Measurements from ENCODE around the gene COASY.
"Not testable (repeated sequence)": the region's sequence is repeated elsewhere in the genome, so short reads cannot be mapped to it uniquely, and the experiment has no call there.

COASY gene

GRCh38 chr17:42531455-42532354 lies 30.2 kb upstream of the COASY start:
- DNase-seq: peak; percentile 58 to 60

GRCh38 chr17:42535155-42536047 lies 26.5 kb upstream of the COASY start:
- no peak for DNase-seq

- peak; percentile 85 to 92 for DNase-seq
Observed at GRCh38 chr17:42536048-42536371, 25.9 kb upstream of the COASY start, which contains the start of gene NAGLU. Gene NAGLU (plus strand): TSS chr17:42536241. CDS start chr17:42536273, 32 bp downstream.

GRCh38 chr17:42536372-42537155 lies 25.4 kb upstream of the COASY start:
- peak; percentile 76 to 86 for DNase-seq

- DNase-seq: no peak
Observed at GRCh38 chr17:42537156-42537805, 24.7 kb upstream of the COASY start.

GRCh38 chr17:42537826-42538451 lies 24.0 kb upstream of the COASY start:
- no peak for DNase-seq

DNA sequence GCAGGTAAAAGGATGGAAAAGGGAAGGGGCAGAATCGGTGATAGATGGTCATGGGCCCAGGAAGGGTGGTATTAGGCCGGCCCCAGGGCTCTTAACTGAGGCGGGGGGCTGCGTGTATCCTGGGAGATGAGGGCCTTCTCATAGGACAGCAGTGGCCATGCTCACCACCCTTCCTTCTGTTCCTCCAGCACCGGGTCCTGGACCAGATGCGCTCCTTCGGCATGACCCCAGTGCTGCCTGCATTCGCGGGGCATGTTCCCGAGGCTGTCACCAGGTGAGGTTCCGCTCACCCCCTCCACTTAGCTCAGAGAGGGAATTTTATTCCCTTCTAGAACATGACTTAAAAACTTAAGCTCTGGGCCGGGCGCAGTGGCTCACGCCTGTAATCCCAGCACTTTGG lies 23.5 kb upstream of the COASY start:
- DNase-seq: no peak

GRCh38 chr17:42540558-42540957 lies 21.4 kb upstream of the COASY start:
- not testable (repeated sequence) for DNase-seq

DNA sequence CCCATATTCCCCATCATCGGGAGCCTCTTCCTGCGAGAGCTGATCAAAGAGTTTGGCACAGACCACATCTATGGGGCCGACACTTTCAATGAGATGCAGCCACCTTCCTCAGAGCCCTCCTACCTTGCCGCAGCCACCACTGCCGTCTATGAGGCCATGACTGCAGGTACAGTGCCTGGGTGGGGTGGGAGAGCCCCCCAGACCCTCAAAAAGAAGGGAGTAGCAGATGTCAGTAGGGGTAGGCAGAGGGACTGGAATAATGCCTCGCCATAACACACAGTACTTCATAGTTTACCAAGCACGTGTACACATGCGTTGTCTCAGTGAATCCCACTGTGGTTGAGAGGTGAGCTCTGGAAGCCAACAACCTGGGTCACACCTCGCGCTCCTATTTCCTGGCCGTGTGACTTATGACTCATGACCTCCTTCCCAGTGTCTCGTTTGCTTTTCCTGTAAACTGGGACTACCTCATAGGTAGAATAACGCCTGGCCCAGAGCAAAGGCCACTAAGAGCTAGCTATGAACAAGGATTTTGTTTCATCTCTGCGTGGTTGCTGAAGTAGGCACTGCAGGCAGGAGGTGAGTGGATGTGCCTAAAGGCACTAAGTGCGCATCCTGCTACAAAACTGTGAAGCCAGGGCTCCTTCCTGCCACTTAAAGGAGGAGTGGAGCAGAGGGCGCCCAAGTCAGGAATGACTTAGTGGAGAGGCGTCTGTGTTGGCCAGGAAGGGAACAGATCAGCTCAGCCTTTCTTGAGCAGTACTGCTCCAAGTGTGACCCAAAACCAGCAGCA lies 20.7 kb upstream of the COASY start:
- no peak for DNase-seq

DNA sequence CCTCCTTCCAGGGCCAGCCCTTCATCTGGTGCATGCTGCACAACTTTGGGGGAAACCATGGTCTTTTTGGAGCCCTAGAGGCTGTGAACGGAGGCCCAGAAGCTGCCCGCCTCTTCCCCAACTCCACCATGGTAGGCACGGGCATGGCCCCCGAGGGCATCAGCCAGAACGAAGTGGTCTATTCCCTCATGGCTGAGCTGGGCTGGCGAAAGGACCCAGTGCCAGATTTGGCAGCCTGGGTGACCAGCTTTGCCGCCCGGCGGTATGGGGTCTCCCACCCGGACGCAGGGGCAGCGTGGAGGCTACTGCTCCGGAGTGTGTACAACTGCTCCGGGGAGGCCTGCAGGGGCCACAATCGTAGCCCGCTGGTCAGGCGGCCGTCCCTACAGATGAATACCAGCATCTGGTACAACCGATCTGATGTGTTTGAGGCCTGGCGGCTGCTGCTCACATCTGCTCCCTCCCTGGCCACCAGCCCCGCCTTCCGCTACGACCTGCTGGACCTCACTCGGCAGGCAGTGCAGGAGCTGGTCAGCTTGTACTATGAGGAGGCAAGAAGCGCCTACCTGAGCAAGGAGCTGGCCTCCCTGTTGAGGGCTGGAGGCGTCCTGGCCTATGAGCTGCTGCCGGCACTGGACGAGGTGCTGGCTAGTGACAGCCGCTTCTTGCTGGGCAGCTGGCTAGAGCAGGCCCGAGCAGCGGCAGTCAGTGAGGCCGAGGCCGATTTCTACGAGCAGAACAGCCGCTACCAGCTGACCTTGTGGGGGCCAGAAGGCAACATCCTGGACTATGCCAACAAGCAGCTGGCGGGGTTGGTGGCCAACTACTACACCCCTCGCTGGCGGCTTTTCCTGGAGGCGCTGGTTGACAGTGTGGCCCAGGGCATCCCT lies 18.5 kb upstream of the COASY start:
- no peak for DNase-seq

GRCh38 chr17:42544874-42545283 lies 17.1 kb upstream of the COASY start:
- no peak for DNase-seq

DNA sequence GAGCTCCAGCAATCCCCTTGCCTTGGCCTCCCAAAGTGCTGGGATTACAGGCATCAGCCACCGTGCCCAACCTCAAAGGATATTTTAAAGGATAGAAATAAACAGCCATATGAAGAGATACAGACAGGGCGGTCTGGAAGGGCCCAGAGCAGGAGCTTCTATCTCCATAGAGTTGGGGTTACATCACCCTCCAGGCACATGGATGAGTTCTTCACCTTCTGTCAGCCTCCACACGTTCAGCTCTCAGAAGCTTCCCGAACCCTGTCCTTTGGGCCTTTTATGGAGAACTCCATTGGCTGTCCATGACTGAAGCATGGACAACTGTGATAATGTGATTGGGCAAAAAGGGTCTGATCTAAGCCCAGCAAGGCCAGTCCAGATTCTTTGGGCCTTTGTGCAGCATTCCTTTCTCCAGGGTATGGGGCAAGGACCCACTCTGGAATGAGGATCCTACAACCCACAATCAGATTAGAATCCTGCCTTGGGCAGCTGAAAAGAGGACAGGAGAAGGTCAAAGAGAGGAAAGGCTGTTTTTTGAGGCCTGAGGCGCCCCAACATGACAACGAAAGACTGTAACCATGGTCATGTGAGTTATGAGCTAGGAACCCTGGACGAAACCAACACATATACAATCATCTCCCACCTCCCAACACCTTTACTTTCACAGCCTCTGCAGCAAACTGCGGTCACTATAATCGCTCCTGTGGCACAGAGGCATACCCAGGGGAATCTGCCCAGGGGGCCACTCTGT lies 16.0 kb upstream of the COASY start:
- not testable (repeated sequence) for DNase-seq

DNA sequence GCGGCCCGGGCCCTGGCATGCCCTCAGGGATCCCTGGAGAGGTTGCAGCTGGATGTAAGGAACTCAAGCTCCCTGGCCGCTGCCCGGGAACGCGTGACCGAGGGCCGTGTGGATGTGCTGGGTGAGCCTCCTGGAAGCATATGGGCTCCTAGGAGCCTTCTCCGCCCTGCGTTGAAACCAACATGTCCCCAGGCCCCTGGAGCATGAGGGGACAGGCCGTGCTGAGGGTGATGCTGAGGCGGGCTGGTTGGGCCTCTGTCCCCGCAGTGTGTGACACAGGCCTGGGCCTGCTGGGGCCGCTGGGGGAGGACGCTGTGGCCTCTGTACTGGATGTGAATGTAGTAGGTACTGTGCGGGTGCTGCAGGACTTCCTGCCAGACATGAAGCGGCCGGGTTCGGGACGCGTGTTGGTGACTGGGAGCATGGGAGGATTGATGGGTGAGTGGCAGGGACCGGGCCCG lies 14.9 kb upstream of the COASY start:
- no peak for DNase-seq

GRCh38 chr17:42547698-42548069 lies 14.3 kb upstream of the COASY start:
- no peak for DNase-seq

DNA sequence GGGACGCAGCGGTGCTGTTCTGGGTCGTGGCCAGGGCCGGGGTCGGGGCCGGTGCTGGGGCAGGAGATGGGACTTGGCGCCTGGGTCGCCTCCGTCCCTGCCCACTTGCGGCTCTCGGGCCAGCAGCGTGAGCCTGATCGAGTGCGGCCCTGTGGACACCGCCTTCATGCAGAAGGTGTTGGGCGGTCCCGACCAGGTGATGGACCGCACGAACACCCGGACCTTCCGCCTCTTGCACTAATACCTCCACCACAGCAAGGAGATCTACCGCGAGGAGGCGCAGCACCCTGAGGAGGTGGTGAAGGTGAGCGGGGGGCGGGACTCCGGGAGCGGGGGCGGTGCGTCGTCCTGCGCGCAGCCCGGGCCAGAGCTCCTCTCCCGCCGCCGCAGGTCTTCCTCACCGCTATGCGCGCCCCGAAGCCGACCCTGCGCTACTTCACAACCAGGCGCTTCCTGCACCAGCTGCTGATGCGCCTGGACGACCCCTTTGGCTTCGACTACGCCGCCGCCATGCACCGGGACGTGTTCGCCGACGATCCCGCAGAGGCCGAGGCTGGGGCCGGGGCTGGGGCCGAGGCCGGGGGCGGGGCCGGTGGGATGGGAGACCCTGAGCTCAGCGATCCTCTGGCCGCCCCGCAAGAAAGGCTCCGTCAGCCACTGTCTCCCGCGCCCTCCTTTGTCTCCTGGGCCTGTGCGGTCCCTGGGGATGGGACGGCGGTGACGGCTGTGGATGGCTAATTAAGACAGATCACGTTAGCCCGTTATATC lies 13.7 kb upstream of the COASY start:
- peak; percentile 83 to 89 for DNase-seq

- no peak for DNase-seq
Observed at GRCh38 chr17:42548993-42549755, 12.8 kb upstream of the COASY start.

DNA sequence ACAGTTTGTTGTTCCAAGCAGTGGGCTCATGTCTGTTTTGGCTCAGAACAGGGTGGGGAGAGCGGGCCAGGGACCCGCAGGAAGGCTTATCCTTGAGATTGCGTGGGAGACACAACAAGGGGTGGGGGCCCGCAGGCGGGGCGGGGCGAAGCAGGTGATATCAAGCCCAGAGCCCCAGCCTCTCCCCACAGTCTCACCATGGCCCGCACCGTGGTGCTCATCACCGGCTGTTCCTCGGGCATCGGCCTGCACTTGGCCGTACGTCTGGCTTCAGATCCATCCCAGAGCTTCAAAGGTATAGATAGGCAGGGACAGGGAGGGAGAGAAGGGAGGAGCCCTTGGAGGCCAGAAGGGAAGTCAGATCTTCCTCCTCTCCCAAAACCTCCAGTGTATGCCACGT lies 9.2 kb upstream of the COASY start, which contains the start of gene HSD17B1:
HSD17B1 (plus strand) TSS at position 188 of the 400 bp plus-strand sequence; CDS start at position 199, 11 bp downstream.
- not testable (repeated sequence) for DNase-seq
